Astrocyte of the spinal cord (primary cell): ENCODE results near the gene CENPN.

Experiments used
- DNase-seq: peaks from one replicate; pipeline ENCODE4 v3.0.0; 2011; ENCODE audit warnings: low read depth, low spot score
- H3K4me3 ChIP-seq: 2 replicates; pipeline ENCODE4 v1.5.1; 2011; ENCODE audit warnings: low read depth, mild to moderate bottlenecking, low read length, moderate library complexity
- in situ Hi-C: cut with HindIII; loops from 2 replicates; pipeline ENCODE4 v1.10.0; 2017; ENCODE audit warnings: low sequenced_read_pairs
- TF ChIP-seq, protein P1 (sequence below): IDR thresholded peaks from 2 replicates; pipeline ENCODE4 v1.5.1; 2012; ENCODE audit warnings: low read depth, mild to moderate bottlenecking, low read length, inconsistent platforms

The CENPN gene

DNA sequence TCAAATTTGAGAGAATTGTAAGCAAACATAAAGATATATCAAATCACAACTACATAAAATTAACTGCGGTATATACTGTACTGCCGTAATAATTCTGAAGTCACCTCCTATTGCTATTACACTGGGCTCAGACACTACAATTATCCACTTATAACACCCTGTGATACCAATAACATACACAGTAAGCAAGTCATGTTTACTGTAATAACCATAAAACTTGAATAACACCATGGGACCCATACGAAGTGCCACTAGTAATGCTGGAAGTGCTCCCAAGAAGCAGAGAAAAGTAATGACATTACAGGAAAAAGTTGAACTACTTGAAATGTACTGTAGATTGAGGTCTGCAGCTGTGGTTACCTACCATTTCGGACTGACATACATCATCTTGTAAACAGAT lies 24.4 kb upstream of the CENPN start:
- in situ Hi-C loops = no loop called here
- TF ChIP-seq, protein P1, sequence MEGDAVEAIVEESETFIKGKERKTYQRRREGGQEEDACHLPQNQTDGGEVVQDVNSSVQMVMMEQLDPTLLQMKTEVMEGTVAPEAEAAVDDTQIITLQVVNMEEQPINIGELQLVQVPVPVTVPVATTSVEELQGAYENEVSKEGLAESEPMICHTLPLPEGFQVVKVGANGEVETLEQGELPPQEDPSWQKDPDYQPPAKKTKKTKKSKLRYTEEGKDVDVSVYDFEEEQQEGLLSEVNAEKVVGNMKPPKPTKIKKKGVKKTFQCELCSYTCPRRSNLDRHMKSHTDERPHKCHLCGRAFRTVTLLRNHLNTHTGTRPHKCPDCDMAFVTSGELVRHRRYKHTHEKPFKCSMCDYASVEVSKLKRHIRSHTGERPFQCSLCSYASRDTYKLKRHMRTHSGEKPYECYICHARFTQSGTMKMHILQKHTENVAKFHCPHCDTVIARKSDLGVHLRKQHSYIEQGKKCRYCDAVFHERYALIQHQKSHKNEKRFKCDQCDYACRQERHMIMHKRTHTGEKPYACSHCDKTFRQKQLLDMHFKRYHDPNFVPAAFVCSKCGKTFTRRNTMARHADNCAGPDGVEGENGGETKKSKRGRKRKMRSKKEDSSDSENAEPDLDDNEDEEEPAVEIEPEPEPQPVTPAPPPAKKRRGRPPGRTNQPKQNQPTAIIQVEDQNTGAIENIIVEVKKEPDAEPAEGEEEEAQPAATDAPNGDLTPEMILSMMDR = no peak
- no peak for DNase-seq
- no peak overlapping the region for H3K4me3 ChIP-seq

DNA sequence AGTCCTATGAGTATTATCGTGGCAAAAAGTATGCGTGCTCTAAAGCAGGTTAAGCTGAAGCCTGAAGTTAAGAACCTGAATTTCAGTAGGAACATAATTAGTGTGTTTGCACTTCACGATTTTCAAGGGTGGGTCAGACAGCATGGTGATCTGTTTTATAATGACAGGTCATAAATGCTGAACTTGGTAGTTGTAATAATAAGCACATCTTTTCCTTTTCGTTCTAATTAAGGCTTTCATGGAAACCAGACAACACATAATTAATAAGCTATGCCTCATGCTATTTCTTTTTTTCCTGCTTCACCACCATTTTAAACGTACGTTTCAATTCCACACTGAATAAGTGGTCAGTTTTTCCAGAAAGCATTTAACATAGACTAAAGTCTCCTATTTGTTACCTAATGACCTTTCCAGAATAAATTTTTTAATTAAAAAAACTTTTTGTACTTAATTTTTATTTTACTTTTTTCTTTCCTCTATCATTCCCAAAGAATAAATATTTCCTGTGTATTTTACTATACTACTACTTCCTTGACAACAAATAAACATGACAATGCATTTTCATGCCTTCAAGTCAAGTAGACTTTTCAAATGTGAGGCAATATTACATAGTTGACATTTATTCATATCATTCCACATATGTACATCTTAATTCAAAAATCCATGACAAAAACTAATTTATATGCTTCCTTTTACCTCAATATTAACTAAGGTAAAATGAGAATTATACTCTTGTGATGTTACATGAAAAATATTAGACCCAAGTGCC lies 22.7 kb upstream of the CENPN start:
- TF ChIP-seq, protein P1 = no peak
- in situ Hi-C loops = no loop called here
- no peak overlapping the region for H3K4me3 ChIP-seq
- no peak for DNase-seq

DNA sequence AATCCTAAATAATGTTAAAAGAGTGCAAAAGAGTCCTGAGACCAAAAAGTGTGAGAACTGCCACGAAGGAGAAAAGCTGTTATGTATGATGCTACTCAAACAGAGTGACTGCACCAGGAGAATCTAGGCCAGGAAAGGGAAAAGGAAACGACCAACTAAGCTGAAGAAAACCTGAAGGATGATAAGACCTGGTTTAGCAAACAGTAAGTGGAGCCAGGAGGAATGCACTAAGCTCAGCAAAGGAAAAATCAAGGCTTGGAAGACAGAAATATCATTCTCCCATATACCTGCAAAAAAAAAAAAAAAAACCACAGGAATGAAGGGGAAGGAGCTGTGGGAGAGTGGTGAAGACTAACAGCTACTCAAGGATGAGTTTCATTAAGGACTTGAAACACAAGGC lies 21.4 kb upstream of the CENPN start:
- in situ Hi-C loops = no loop called here
- DNase-seq = no peak
- TF ChIP-seq, protein P1 = no peak
- H3K4me3 ChIP-seq = no peak overlapping the region

DNA sequence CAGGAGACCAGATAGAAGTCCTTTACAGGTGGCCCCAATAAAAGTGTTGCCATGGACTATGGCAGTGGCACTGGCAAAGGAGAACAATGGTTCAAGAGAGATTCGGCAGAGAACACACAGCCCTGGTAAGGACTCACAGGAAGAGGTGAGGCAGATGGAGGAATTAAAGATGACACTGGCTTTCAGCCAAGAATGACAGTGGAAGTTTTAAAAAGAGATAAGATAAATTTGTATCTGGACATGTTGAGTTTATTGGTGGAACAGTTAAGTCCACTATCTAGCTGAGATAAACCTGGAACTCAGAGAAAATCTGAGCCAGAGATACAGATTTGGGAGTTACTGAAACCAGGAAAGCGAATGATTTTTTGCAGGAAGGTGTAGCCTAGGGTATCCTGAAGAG lies 20.5 kb upstream of the CENPN start:
- no peak for DNase-seq
- TF ChIP-seq, protein P1 = no peak

DNA sequence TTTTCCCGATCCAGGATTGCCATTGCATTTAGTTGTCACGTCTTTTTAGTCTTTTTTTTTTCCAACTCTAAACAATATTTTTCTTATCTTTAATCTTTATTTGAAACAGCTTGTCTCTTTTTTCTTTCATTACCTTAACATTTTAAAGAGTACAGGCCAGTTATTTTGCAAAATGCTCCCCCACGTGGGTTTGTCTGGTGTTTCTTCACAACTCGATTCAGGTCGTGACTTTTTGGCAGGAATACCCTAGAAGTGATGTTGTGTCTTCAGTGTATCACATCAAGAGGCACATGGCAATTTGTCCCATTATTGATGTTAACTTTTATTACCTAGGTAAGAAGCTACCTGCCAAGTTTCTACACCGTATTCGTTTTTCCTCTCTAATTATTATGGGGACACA lies 18.3 kb upstream of the CENPN start:
- no peak for DNase-seq
- in situ Hi-C loops = no loop called here
- TF ChIP-seq, protein P1 = no peak
- no peak overlapping the region for H3K4me3 ChIP-seq

More for the DNA sequence above, 20.5 kb upstream of the CENPN start:
- in situ Hi-C loops = no loop called here
- H3K4me3 ChIP-seq = no peak overlapping the region

DNA sequence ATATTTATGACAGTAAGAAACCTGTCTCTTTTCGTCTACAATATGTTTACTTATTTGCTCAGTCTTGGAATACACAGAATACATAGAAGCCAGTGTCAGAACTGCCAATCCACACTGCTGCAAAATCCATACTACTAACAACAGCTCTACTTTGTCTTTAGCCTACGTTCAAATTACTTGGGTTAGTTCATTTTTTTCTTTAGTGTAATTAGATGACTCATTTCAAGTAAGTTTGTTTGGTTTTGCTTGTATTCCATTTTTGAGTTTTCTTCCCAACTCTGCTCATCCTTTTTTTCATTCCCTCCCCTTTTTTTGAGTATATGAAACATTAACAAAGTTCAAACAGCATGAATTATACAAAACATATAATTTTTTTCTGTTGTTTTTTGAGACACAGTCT lies 17.2 kb upstream of the CENPN start:
- no peak overlapping the region for H3K4me3 ChIP-seq
- in situ Hi-C loops = no loop called here
- DNase-seq = no peak
- TF ChIP-seq, protein P1 = no peak

DNA sequence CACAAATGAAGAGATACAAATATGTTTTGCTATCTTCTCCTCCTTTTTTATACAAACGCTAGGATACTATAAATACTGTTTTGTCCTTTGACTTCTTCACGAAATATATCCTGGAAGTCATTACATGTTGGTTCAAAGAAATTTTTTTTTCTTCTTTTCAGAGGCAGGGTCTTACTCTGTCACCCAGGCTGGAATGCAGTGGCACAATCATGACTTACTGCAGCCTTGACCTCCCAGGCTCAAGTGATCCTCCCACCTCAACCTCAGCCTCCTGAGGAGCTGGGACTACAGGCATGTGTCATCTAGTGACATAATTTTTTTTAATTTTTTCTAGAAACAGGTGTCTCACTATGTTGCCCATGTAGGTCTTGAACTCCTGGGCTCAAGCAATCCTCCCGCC lies 16.4 kb upstream of the CENPN start:
- TF ChIP-seq, protein P1 = no peak
- H3K4me3 ChIP-seq = no peak overlapping the region
- in situ Hi-C loops = no loop called here
- DNase-seq = no peak
